Mucosa of rectum (tissue), 2 donors: ENCODE measurements around the gene N4BP2.

ENCODE experiments used
- H3K27ac ChIP-seq, 2 donors: one replicate each; pipeline ENCODE4 v1.7.0; 2013; ENCODE audit warnings: inconsistent platforms in 2 of 2, low read depth in 2 of 2, low read length in 2 of 2
- H3K27me3 ChIP-seq, 2 donors: one replicate each; pipeline ENCODE4 v1.7.0; 2013; ENCODE audit warnings: low read length in 2 of 2; ENCODE audit not compliant: control insufficient read depth in 2 of 2, insufficient read depth in 2 of 2
- H3K36me3 ChIP-seq, 2 donors: one replicate each; pipeline ENCODE4 v1.7.0; 2013; ENCODE audit warnings: low read length in 2 of 2; ENCODE audit not compliant: control insufficient read depth in 2 of 2, insufficient read depth in 2 of 2
- H3K4me1 ChIP-seq, 2 donors: one replicate each; pipeline ENCODE4 v1.7.0; 2013; ENCODE audit warnings: low read length in 2 of 2, mild to moderate bottlenecking in 1 of 2; ENCODE audit not compliant: control insufficient read depth in 2 of 2, insufficient read depth in 2 of 2
- H3K4me3 ChIP-seq, 2 donors: one replicate each; pipeline ENCODE4 v1.7.0; 2013; ENCODE audit warnings: low read length in 2 of 2
- H3K9ac ChIP-seq, 2 donors: one replicate each; pipeline ENCODE4 v1.7.0; 2013; ENCODE audit warnings: low read length in 2 of 2, low read depth in 1 of 2, mild to moderate bottlenecking in 1 of 2
- H3K9me3 ChIP-seq, 2 donors: one replicate each; pipeline ENCODE4 v1.7.0; 2013; ENCODE audit warnings: low read length in 2 of 2; ENCODE audit not compliant: control insufficient read depth in 2 of 2
- donor health status: healthy.
- donor health status: Normal muscosa, but diverticular disease.

N4BP2 gene

DNA sequence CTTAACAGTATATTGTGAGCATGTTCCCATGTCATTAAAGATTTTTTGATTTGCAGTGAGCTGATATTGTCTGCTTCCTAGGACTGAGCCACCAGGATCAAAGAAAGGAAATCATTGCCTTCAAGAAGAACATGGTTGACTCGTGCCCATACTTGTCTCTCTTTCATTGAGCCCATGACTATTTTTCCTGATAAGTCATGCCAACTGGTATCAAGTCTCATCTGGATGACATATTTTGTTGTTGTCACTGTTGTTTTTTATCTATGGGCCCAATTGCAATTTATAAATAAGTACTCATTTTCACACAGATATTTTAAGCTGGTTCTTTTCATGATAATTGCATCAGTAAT lies 130.0 kb downstream of the N4BP2 start:
- Histone ChIP-seq H3K36me3 (no peaks in the 10 kb centered on the region), H3K4me3 (no peak overlapping the region), H3K9me3 (no peaks in the 10 kb centered on the region), H3K4me1 (peaks cover 9 to 10% of the 10 kb centered on the region in 2 donors), H3K27ac (no peak overlapping the region), H3K9ac (no peak overlapping the region), H3K27me3 (no peaks in the 10 kb centered on the region)

DNA sequence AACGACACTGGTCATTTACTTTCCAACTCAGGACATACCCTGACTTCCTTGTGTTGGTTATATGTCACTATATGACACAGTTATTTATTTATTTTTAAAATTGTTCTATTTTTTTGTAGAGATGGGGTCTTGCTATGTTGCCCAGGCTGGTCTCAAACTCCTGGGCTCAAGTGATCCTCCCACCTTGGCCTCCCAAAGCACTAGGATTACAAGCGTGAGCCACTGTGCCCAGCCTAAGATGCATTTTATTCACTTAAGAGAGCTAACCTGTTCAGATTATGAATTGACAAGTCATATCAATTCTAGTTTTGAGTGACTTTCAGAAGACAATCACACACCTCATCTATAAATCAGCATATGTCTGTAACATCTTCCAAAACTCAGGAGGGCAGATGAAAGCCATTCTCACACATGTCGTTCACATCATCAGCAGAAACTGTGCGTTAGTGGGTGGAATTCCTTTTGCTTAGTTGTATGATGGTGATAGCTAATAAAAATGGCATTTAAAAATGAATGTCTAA lies 130.8 kb downstream of the N4BP2 start:
- Histone ChIP-seq H3K4me3 (no peak overlapping the region), H3K27me3 (no peaks in the 10 kb centered on the region)

DNA sequence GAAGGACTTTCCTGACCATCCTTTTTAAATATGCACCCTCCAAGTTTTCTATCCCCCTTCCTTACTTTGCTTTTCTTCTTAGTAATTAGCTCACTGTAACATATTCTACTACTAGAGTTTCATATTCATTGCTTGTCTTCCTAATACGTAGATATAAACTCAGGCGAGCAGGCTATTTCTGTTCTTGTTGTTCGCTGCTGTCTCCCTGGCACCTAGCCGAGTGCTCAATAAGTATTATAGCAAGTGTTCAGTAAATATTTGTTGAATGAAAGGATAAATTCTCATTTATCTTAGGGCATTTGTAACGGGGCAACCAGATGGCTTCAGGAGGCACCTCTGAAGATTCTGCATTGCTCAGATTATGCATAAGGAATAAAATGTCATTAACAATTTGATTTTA lies 133.4 kb downstream of the N4BP2 start:
- no peaks in the 10 kb centered on the region for H3K9me3 ChIP-seq
- H3K27ac ChIP-seq: no peak overlapping the region
- H3K27me3 ChIP-seq: no peaks in the 10 kb centered on the region
- H3K4me1 ChIP-seq: peaks cover 33 to 34% of the 10 kb centered on the region in 2 donors
- H3K4me3 ChIP-seq: no peak overlapping the region
- H3K36me3 ChIP-seq: no peaks in the 10 kb centered on the region
- H3K9ac ChIP-seq: no peak overlapping the region

More for the DNA sequence above, 130.8 kb downstream of the N4BP2 start:
- Histone ChIP-seq H3K9me3 (no peaks in the 10 kb centered on the region), H3K9ac (no peak overlapping the region), H3K27ac (no peak overlapping the region), H3K36me3 (no peaks in the 10 kb centered on the region), H3K4me1 (peaks cover 16 to 17% of the 10 kb centered on the region in 2 donors)

DNA sequence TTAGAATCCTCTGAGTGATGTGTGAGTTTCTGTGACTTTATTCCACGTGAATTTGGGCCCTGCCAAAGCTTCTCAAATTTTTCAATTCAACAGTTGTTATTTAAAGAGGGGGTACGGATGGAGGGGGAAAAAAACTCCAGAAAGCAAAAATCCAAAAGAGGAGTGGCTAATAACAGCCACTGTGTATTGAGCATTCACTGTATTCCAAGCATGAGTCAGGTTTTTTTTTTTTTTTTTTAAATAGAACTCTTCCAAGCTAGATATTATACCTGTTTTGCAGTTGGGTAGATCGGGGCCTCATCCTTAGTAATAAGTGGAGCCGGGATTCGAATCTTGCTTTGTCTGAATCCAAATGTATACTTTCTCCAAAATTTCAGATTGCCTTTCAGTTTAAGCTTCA lies 133.8 kb downstream of the N4BP2 start:
- H3K4me1 ChIP-seq: peaks cover 35 to 39% of the 10 kb centered on the region in 2 donors
- H3K27ac ChIP-seq: peak overlapping the region in 1 of 2 donors; percentile 38
- H3K4me3 ChIP-seq: peak overlapping the region in 1 of 2 donors; percentile 26
- H3K9ac ChIP-seq: peak overlapping the region in 1 of 2 donors; percentile 32
- no peaks in the 10 kb centered on the region for H3K9me3 ChIP-seq
- no peaks in the 10 kb centered on the region for H3K27me3 ChIP-seq
- H3K36me3 ChIP-seq: no peaks in the 10 kb centered on the region

DNA sequence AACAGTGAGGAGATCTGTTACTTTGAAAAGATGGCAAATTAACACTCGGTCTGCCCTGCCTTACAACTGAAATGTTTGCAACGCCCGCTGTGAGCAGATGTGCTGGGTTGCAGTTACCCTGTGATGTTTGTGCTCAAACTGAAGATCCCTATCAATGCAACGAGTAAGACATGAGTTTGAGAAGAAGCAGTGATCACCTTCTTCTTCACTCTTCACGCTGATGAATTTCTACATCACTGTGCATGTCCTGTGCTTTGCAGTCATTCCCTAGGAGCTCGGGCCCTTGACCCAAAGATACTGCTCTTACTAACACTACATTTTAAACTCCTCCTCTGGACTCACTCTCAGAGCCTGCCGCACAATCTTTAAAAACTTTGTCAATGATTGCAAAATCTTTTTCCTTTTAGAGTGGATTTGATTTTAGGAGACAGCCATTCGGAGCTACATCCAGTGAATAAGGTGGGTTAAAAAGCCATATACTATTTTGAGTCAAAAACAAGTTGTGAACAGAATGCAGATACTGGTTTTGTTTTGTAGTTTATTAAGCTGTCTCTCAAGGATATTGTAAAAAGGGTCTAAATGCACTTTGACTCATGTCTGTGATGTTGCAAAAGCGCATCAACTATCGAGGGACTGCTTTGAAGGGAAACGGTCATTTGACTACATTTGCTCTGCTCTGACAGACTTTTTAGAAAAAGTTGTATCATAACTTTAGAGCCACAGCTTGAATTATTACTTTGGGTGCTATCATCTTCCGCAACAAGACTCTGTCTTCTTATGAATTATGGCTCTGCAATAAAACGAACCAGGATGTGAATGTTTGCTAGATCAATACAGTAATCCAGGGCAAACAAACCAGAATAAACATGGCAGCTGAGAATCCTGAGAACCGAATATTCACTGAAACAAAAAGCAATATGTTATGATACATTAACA lies 134.5 kb downstream of the N4BP2 start:
- Histone ChIP-seq H3K27me3 (no peaks in the 10 kb centered on the region), H3K4me3 (peak overlapping the region in 1 of 2 donors; percentile 26), H3K9me3 (no peaks in the 10 kb centered on the region), H3K36me3 (no peaks in the 10 kb centered on the region), H3K27ac (peak overlapping the region; percentile 38), H3K9ac (peak overlapping the region in 1 of 2 donors; percentile 32), H3K4me1 (peaks cover 35 to 40% of the 10 kb centered on the region in 2 donors)

DNA sequence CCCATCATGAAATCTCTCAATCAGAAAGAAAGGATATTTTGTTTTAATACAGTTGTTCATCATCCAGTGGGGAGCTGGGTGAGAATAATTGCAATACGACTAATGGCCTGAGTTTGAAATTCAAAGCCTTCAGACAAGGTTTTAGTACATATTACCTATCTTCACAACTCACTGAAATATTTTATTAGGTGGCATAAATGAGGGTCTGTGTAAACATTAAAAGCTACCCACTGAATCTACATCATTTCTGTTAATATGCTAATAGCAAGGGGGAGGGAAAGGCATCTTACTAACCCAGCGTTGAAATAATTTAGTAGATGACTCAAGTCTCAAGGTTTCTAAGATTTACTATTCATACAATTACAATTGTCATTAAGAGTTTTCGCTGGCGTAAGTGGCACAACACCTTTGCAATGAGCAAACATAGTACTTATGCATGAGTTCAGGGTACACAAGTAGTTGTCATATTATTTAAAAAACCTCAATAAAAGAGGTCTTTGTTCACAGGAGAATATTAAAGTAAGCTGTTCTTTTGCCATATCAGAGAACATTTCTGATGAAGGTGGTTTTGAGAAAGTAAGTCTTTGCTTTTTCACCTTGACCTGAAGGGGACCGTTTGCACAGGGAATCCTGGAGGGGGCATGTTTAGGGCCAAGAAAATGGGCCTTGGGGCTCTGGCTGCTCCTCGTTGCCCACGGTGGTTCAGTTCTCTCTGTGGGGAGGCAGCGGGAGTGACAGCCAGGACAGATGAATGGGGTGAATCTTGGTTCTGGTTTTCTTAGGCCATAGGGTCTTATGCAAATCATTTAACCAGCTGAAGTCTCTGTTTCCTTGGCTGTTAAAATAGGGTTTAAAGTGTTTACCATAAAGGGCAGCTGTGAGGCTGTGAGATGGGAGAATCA lies 135.7 kb downstream of the N4BP2 start:
- Histone ChIP-seq H3K4me3 (peak overlapping the region in 1 of 2 donors; percentile 60), H3K27ac (peak overlapping the region; percentile 58 to 72), H3K27me3 (no peaks in the 10 kb centered on the region), H3K9ac (peak overlapping the region; percentile 8 to 26), H3K9me3 (no peaks in the 10 kb centered on the region), H3K36me3 (no peaks in the 10 kb centered on the region), H3K4me1 (peaks cover 35 to 40% of the 10 kb centered on the region in 2 donors)

DNA sequence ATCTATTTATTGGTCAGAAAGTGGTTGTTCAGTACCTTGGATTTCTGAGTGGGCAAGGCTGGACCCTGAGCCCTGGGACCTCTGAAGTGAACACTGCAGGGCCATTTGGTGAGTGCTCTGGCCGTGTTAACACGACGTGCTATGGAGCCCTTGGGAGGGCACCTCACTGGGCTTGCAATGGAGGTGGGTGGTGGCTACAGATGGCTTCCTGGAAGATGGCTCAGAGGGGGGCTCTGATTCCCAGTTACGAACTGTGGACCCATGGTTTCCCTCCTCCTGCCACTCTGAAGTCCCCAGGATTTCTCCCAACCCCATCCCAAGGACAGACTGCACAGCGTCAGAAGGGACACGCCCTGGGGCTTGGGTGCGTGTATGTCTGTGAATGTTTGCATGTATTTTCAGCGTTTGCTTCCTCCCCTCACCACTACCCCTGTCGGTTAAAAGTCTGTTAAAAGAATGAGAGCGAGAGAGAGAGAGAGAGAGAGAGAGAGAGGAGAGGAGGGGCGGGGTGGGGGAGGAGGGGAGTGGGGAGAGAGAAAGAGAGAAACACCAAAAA lies 136.4 kb downstream of the N4BP2 start:
- no peaks in the 10 kb centered on the region for H3K36me3 ChIP-seq
- H3K27ac ChIP-seq: peak overlapping the region; percentile 58 to 72
- peak overlapping the region in 1 of 2 donors; percentile 60 for H3K4me3 ChIP-seq
- H3K27me3 ChIP-seq: no peaks in the 10 kb centered on the region
- peaks cover 35 to 40% of the 10 kb centered on the region in 2 donors for H3K4me1 ChIP-seq
- peak overlapping the region; percentile 8 to 26 for H3K9ac ChIP-seq
- no peaks in the 10 kb centered on the region for H3K9me3 ChIP-seq

DNA sequence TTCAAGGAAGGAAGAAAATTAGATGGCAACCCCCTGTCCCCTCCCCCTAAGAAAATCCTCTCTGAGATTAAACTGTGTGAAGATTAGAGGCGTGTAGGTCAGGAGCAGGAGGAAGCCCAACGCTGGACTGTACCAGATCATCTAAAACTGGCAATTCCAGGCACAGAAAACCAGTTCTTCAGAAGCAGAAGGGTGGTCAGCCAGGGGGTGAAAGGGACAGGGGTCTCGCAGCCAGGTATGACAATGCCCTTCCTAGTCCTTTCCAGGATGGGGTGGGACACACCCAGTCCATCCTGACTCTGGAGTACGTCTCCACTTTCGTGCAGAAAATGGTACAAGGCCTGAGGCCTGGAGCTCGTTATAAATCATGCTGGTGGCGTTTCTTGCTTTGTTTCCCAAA lies 136.9 kb downstream of the N4BP2 start:
- Histone ChIP-seq H3K9me3 (no peaks in the 10 kb centered on the region), H3K4me3 (peak overlapping the region in 1 of 2 donors; percentile 52), H3K9ac (peak overlapping the region in 1 of 2 donors; percentile 65), H3K36me3 (no peaks in the 10 kb centered on the region), H3K27ac (peak overlapping the region; percentile 58 to 72), H3K4me1 (peaks cover 35 to 40% of the 10 kb centered on the region in 2 donors), H3K27me3 (no peaks in the 10 kb centered on the region)

DNA sequence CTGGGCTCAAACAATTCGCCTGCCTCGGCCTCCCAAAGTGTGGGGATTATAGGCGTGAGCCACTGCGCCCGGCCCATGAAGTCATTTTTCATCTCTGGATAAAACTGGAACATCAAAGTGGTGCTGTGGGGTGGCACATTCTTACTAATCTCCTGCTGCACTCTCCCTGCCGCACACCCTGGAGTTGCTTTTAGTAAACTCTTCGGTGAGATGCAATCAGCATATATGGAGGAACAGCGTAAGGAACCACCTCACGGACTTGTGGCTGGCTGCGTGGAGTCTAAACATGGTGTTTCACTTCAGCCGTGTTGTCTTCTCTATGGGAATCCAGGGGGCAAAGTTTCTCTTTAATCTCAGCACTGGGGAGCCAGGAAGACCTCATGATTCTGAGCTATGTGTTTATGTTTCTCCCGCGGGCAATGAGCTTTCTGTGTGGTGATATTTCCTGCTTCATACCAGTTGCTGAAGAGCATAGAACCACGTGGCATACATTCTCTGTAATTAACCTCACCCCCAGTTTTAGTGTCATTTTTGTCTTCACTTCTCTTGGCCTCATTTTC lies 138.0 kb downstream of the N4BP2 start:
- H3K9ac ChIP-seq: peak overlapping the region; percentile 23 to 52
- peaks cover 35 to 40% of the 10 kb centered on the region in 2 donors for H3K4me1 ChIP-seq
- H3K27ac ChIP-seq: peak overlapping the region; percentile 61 to 87
- no peaks in the 10 kb centered on the region for H3K36me3 ChIP-seq
- no peaks in the 10 kb centered on the region for H3K9me3 ChIP-seq
- peak overlapping the region; percentile 34 to 55 for H3K4me3 ChIP-seq
- no peaks in the 10 kb centered on the region for H3K27me3 ChIP-seq
